NCI-H146 (cell line): Measurements from ENCODE around the gene LBX2.
A peak's percentile ranks its signal among the peaks of the same experiment; 100 is the strongest.
"Not testable (repeated sequence)": the region's sequence is repeated elsewhere in the genome, so short reads cannot be mapped to it uniquely, and the experiment has no call there.

ENCODE experiments used
- DNase-seq: peaks from one replicate; lab custom pipeline; 2025; lab: John Stamatoyannopoulos, UW

LBX2 gene

GRCh38 chr2:74482801-74483674 lies 16.4 kb downstream of the LBX2 start, which contains the start of the genes CCDC142 and TTC31:
TSS of gene CCDC142 (minus strand) at chr2:74482998. CDS start at chr2:74482837, 161 bp downstream.
TSS of gene TTC31 (plus strand) at chr2:74483081. CDS start at chr2:74483096, 15 bp downstream.
- peak; percentile 95 for DNase-seq

GRCh38 chr2:74481961-74482800 lies 17.2 kb downstream of the LBX2 start:
- DNase-seq, result peak; percentile 79

GRCh38 chr2:74481431-74481830 lies 18.0 kb downstream of the LBX2 start:
- no peak for DNase-seq

- peak; percentile 5 for DNase-seq
Measured at GRCh38 chr2:74474899-74475298, 24.5 kb downstream of the LBX2 start.

- no peak for DNase-seq
Measured at GRCh38 chr2:74474481-74474880, 24.9 kb downstream of the LBX2 start.

GRCh38 chr2:74472945-74473258 lies 26.5 kb downstream of the LBX2 start:
- DNase-seq, result no peak

GRCh38 chr2:74472086-74472944 lies 27.1 kb downstream of the LBX2 start, which contains the start of gene MRPL53:
TSS of gene MRPL53 (minus strand) at chr2:74472680. CDS start at chr2:74472660, 20 bp downstream.
- DNase-seq, result peak; percentile 94

- DNase-seq, result no peak
Measured at GRCh38 chr2:74471332-74472065, 27.9 kb downstream of the LBX2 start.

GRCh38 chr2:74470742-74471141 lies 28.7 kb downstream of the LBX2 start:
- DNase-seq, result not testable (repeated sequence)

- DNase-seq, result peak; percentile 17
Measured at GRCh38 chr2:74464406-74464805, 35.0 kb downstream of the LBX2 start.

GRCh38 chr2:74462786-74463105 lies 36.7 kb downstream of the LBX2 start:
- no peak for DNase-seq

GRCh38 chr2:74462054-74462785 lies 37.2 kb downstream of the LBX2 start:
- DNase-seq, result no peak

GRCh38 chr2:74461187-74462053 lies 38.0 kb downstream of the LBX2 start:
- no peak for DNase-seq

- DNase-seq, result not testable (repeated sequence)
Measured at GRCh38 chr2:74460187-74460586, 39.2 kb downstream of the LBX2 start.

- DNase-seq, result not testable (repeated sequence)
Measured at GRCh38 chr2:74459503-74460118, 39.8 kb downstream of the LBX2 start.

- DNase-seq, result peak; percentile 22
Measured at GRCh38 chr2:74458938-74459363, 40.5 kb downstream of the LBX2 start.

- DNase-seq, result peak; percentile 100
Measured at GRCh38 chr2:74458132-74458937, 41.1 kb downstream of the LBX2 start, which contains the start of gene WBP1. TSS of gene WBP1 (plus strand) at chr2:74458438. CDS start at chr2:74458603, 165 bp downstream.

- DNase-seq, result peak; percentile 91
Measured at GRCh38 chr2:74457549-74458131, 41.8 kb downstream of the LBX2 start.
